Smooth muscle cell of the brain vasculature (primary cell): ENCODE measurements around the gene JOSD1.

Source experiments
- DNase-seq: peaks from one replicate; pipeline ENCODE4 v3.0.0-alpha.2; 2012; ENCODE audit warnings: low read depth, low spot score

JOSD1 gene

GRCh38 chr22:38713921-38714320 is 13.2 kb upstream of the JOSD1 start:
- DNase-seq: no peak

DNA sequence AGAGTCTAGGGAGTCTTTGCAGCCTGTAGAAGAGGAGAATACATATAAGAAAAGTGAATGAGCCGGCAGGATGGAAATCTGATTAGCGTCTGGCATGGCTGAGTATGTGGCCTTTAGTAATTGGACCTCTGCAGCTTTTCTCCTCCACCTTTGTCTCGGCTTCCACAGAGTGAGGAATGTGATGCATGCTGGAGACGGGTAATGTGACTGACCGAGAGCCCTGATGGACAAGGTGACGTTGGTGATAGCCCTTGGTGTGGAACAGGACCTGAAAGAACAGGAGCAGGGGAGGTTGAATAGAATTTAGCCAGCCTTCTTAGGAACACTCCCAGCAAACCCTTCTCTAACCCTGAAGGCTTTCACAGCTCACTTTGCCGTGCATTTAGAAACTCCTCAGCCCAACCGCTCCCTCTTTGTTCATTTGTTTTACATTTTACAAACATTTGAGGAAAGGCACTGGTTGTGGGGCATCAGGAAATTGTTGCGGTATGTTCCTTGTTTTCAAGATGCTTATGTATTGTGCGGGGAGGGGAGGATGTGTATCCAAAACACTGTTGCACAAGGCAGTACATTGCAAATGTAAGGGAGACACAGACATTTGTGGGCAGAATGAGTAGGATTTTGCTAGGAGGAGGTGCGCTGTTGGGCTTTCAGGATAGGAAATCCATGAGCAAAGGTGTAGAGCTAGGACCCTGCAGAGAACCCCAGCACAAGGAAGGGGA is 11.9 kb upstream of the JOSD1 start:
- DNase-seq: no peak

DNA sequence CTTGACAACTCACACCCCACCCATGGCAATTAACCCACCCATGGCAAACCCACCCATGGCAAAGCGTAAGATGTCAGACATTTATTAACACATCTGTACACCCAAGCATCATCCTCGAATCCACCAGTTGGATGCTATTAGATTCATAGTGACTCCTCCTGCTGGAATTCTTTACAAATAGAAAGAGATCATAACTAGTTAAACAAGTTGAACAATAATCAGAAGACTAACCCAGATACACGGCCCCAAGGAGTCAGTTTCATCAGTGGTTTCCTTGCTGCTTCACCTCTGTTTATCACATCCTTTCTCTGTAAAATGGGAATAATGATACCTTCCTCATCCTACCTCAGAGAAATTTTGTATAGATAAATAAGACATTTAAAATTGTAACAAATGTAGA is 10.1 kb upstream of the JOSD1 start:
- DNase-seq: no peak

DNA sequence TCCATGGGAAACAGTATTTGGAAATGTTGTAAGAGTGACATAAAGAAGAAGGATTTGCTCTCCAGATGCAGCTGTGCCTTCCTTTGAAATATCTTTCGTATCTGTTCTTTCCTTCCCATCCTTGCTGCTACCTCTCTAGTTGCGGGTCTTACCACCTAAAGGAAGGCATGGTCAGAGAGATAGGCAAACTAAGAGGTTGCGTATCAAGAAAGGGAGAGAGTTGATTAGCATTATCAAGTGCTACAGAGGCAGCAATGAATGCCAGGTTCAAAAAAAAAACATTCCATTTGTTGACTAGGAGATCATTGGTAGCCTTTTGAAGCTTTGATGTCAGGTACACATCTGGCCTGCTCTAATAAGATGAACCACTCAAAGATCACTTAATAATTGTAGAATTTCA is 9.6 kb upstream of the JOSD1 start:
- no peak for DNase-seq

DNA sequence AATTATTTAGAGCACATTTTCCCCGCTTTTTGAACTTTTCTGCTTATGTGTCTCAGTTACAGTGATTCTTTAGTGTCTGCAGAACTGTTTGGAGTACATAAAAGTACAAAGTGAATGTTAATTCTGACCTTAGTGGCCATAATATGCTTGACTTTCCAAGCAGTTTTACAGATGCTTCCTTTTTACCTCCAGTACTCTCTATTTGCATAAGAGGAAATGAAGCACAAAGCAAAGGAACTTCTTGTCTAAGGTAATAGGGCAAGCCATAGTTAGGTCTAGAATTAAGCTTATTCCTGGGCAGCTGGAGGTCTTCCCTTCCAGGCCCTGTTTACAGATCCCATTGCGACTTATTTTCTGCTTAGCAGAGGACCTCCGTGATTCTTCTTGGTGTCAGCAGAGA is 8.6 kb upstream of the JOSD1 start:
- no peak for DNase-seq

GRCh38 chr22:38707984-38708383 is 7.2 kb upstream of the JOSD1 start:
- no peak for DNase-seq

DNA sequence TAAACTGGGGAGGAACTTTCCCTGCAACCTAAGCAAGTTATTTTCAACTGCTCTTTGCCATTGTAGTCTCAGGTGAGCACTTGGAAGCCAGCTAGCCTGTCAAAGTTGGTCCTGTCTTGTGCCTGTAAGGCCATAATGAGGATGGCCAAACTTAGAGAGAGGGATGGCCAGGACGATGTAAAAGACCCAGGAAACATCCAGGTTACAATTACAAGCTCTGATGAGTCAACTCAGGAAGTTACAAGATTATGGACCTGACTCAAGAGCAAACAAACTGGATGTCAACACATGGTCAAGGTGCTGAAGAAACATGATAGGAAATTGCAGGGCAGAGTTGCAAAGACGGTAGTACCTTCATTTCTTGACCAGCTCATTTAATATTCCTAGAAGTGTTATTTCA is 6.6 kb upstream of the JOSD1 start:
- no peak for DNase-seq

DNA sequence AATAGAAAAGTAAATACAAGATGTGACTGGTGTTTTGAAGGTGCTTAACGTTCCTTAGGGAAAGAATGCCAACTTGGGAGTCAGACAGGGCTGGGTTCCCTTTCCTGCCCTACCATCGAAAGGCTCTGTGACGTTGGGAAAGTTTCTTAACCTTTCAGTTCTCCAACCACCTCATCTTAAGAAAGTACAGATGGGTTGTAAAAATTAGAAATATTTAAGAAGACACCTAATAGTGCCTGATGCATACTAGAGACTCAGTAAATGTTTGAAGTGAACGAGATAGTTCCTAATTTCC is 6.1 kb upstream of the JOSD1 start:
- DNase-seq: no peak

- no peak for DNase-seq
Observed at GRCh38 chr22:38706101-38706900, 5.6 kb upstream of the JOSD1 start.

- peak; percentile 100 for DNase-seq
Observed at GRCh38 chr22:38705235-38706100, 4.7 kb upstream of the JOSD1 start, which contains the start of gene GTPBP1. Gene GTPBP1 (plus strand): TSS chr22:38705944. CDS start chr22:38705956, 12 bp downstream.

- no peak for DNase-seq
Observed at GRCh38 chr22:38704654-38705234, 4.0 kb upstream of the JOSD1 start.

DNA sequence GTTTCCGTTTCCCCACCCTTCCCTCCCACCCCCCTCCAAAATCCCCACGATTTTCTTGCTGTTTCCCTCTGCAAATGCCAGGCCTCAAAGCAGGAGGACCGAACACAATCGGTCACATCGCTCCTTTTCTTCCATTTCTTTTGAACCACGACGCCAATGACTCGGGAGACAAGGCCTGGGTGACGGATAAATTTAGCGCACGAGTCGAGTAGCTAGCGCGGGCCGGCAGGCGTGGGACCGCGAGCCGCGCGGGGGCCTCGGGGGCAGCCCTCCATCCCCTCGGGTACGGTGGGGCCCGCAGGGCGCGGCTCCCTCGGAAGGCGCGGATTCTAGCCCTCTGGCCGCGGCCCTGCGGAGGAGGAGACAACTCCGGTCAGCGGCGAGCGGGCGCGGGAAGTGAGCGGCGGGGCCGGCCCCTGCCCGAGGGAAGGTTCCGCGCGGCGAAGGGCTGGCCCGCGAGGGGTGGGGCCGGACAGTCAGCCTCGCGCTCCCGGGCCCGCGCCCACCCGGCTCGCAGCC is 414 bp downstream of the JOSD1 start:
- DNase-seq: no peak

DNA sequence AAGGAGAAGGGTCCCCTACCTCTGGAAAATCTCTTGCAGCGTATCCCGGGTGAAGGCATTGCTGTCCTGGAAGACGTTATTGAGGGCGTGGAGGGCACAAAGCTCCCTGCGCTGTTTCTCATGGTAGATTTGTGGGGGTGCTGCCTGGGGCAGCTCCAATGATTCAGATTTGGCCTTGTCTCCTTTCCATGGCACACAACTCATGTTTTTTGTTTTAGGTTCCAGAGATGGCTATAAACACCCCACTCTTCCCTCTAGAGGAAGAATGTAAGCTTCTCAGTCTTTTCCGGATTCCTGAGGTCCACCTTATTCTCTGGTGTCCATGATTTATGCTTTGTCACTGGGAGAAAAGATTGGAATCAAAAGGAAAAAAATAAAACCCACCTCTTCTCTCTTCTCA is 959 bp downstream of the JOSD1 start:
- DNase-seq: no peak

DNA sequence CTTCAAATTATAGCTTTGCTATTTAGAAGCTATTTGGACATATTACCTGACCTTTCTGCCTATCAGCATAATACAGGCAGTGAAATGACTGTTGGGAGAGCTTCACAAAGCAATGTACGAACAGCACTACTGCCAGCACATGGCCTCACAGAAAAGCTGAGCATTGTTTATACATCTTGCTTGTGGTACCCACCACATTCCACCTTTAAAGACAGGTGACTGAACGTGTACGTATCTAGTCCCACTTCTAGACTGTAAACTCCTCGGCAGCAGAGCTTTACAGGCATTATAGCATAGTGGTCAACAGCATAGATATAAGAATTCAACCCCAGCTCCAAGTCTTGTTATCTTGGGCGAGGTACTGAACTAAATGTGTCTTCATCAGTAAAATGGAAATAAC is 1.6 kb downstream of the JOSD1 start:
- no peak for DNase-seq

DNA sequence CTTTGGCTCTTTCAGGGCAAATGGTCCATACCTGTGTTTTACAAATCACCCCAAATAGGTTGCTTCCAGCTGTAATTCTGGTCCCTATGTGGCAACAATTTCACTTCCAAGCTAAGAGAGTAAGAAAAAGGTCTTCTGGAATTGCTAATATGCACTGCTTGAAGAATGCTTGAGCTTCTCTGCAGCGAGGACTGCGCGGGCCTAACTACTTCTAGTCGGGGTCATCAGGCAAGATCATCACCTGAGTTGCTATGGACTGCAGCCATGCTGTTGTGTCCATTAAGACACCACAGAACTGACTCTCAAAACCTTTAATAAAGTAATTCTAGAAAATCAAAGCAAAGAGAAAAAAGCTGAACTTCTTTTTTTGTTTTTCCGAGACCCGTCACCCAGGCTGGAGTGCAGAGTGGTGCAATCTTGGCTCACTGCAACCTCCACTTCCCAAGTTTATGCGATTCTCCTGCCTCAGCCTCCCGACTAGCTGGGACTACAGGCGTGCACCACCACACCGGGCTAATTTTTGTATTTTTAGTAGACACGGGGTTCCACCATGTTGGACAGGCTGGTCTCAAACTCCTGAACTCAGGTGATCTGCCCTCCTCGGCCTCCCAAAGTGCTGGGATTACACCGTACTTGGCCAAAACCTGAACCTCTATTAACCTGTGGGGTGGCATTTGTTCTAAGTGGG is 2.2 kb downstream of the JOSD1 start:
- DNase-seq: no peak

DNA sequence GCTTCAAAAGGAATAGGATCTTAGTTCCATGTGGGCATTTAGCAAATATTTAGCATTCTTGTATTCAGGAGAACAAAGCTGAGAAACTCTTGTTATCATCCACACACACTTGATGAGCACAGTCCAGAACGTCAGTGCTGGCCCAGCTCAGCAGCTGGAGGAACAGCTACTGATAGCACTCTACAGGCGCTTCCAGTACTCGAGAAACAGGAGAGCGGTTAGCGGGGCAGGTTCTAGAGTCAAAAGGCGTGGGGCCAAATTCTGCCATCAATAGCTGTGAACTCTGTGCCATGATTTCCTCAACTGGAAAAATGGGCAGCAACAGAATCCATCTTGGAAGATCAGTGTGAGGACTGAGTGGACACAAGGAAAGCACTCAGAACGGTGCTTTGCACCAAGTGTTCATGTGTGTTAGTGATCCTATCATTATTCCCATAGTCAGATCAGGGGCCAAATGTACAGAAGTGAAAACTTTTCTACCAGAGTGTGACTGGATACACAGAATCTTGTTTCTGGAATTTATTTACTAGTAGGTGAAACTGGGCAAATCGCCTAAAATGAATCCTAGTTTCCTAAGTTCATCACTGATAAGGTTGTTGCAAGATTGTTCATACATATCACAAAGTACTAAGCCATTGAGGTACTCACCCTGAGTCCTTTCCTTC is 3.2 kb downstream of the JOSD1 start:
- no peak for DNase-seq

DNA sequence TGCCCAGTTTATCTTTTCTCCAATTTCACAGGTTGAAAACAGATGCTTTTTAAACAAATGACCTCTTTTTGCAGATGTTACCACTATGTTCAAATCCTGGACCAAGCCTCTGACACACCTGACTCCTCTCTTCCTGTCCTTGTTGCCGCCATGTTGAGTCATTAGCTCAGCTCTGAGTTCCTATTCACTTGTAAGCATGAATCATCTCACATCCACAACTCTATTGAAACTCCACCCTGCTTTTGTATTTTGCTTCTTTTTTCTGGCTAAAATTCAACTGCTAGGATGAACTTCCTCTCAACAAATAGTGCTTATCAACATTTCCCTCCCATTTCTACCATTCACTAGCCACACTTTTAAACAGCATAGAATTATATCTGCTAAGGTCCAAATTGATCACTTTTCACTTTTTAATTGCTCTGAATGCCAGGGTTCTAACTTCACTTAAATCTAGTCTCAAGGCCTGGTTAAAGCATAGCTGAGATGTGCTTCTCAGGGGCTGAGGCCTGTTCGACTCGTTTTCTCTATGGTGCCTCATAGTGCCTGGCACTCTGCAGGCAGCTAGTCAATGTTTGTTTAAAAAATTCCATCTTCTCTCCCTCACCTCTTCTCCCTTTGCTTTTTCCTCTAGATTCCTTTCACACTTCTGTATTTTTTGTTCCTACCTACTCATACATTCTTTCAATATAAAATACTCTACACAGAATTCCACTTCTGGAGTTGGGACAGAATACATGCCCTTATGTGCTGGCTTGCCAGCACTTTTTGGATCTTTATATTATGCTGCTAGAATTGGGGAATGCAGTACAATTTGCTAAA is 3.9 kb downstream of the JOSD1 start:
- no peak for DNase-seq

DNA sequence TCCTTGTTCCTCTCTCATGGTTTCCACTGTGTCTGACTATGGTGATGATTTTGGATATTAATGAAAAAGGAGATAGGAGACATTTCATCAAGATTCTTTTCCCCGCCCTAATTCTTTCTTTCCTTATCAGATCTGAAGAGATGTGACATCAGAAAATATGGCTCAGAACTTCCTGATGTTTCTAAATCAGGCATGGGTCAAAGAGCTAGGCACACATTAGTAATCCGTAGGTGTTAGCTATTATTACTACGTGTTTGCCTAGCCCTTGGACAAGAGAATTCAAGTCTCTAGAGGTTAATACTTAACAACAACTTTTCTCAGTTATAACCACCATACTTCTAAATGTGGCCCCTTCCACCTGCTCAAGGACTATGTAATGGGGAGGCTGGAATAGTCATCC is 5.8 kb downstream of the JOSD1 start:
- no peak for DNase-seq

DNA sequence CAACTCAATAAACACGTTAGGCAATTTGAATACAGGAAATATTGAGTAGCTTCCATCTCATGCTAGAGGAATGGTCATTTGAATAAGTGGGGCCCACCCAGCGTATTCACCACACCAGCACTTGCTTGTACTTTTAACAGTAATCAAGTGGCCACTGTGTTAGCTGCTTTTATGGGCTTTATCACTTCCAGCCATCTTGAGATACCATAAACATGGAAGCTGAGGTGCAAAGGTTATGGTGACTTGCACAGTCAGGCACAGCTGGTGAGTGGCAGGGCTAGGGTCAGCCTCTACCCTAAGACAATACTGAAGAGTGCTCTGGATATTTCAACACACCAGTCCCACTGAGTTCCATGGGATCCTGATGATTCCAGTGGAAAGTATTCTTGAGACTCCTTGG is 6.7 kb downstream of the JOSD1 start:
- no peak for DNase-seq

DNA sequence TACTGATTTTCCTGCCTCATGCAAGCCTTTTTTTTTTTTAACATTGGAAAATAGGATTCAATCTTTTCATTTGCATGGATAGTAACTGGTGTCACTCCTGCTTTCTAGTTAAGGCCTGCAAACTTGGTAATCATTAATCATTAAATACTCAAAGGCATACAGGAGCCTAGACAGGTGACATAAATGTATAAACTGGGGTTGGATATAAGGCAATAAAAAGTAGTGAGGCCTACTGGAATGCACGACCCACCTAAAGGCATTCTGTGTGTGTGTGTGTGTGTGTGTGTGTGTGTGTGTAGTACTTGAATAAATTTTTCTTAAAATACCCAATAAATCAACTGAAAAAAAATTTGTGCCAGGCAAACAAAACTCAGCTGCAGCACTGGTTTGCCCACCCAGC is 11.1 kb downstream of the JOSD1 start:
- no peak for DNase-seq
